ENCODE measurements around the gene FADS2.

- TF ChIP-seq, protein P1, sequence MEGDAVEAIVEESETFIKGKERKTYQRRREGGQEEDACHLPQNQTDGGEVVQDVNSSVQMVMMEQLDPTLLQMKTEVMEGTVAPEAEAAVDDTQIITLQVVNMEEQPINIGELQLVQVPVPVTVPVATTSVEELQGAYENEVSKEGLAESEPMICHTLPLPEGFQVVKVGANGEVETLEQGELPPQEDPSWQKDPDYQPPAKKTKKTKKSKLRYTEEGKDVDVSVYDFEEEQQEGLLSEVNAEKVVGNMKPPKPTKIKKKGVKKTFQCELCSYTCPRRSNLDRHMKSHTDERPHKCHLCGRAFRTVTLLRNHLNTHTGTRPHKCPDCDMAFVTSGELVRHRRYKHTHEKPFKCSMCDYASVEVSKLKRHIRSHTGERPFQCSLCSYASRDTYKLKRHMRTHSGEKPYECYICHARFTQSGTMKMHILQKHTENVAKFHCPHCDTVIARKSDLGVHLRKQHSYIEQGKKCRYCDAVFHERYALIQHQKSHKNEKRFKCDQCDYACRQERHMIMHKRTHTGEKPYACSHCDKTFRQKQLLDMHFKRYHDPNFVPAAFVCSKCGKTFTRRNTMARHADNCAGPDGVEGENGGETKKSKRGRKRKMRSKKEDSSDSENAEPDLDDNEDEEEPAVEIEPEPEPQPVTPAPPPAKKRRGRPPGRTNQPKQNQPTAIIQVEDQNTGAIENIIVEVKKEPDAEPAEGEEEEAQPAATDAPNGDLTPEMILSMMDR (IDR thresholded peaks at IDR 0.05 in 2 of 3, conservative IDR thresholded peaks at IDR 0.05 in 1 of 3; ENCODE audit: control insufficient read depth in 2 of 3, extremely low read depth in 1 of 3, insufficient read depth in 1 of 3, low read depth in 3 of 3, low read length in 3 of 3): no peak
- no peak for TF ChIP-seq SMARCA5 (IDR thresholded peaks at IDR 0.05)
- no peak for TF ChIP-seq YY1 (IDR thresholded peaks at IDR 0.05; ENCODE audit: low read depth, low read length)
- TF ChIP-seq POLR2A (IDR thresholded peaks at IDR 0.05; ENCODE audit: low read depth, low read length): no peak
- TF ChIP-seq MTA3 (IDR thresholded peaks at IDR 0.05; ENCODE audit: borderline replicate concordance, low read length): no peak
- no peak for TF ChIP-seq MEF2B (IDR thresholded peaks at IDR 0.05; ENCODE audit: partially characterized antibody, poor library complexity, severe bottlenecking)
- TF ChIP-seq NFIC (IDR thresholded peaks at IDR 0.05; ENCODE audit: low read depth, low read length): no peak
- TF ChIP-seq SIN3A (IDR thresholded peaks at IDR 0.05; ENCODE audit: low read depth, low read length): no peak
- TF ChIP-seq BACH1 (IDR thresholded peaks at IDR 0.05; ENCODE audit: borderline replicate concordance): no peak
- TF ChIP-seq PRDM15 (CRISPR knock-in tag; IDR thresholded peaks at IDR 0.05): no peak
- TF ChIP-seq E2F8 (IDR thresholded peaks at IDR 0.05; ENCODE audit: low read depth, partially characterized antibody): no peak
Measured at GRCh38 chr11:61830237-61831105, 2.4 kb downstream of the FADS2 start.

Measured in GM12878 (cell line).